ENCODE data around the gene ISCA2.

Gene ISCA2

DNA sequence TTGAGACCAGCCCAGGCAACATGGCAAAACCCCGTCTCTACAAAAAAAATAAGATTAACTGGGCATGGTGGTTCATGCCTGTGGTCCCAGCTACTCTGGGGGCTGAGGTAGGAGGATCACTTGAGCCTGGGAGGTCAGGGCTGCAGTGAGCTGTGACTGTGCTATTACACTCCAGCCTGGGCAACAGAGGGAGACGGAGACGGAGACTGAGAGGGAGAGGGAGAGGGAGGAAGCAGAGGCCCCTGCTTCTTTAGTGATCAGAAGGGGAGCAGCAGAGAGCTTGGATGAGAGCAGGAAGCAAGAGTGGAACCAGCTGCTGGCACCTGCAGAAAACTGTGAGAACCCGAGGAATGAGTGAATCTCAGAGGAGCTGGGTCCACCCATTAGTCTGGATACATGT is 45.9 kb downstream of the ISCA2 start:
- DNase-seq (ENCODE audit: extremely low read depth, low read depth), result no peak
- TF ChIP-seq, protein P1, sequence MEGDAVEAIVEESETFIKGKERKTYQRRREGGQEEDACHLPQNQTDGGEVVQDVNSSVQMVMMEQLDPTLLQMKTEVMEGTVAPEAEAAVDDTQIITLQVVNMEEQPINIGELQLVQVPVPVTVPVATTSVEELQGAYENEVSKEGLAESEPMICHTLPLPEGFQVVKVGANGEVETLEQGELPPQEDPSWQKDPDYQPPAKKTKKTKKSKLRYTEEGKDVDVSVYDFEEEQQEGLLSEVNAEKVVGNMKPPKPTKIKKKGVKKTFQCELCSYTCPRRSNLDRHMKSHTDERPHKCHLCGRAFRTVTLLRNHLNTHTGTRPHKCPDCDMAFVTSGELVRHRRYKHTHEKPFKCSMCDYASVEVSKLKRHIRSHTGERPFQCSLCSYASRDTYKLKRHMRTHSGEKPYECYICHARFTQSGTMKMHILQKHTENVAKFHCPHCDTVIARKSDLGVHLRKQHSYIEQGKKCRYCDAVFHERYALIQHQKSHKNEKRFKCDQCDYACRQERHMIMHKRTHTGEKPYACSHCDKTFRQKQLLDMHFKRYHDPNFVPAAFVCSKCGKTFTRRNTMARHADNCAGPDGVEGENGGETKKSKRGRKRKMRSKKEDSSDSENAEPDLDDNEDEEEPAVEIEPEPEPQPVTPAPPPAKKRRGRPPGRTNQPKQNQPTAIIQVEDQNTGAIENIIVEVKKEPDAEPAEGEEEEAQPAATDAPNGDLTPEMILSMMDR (IDR thresholded peaks at IDR 0.05; ENCODE audit: low read depth, low read length), result no peak

DNA sequence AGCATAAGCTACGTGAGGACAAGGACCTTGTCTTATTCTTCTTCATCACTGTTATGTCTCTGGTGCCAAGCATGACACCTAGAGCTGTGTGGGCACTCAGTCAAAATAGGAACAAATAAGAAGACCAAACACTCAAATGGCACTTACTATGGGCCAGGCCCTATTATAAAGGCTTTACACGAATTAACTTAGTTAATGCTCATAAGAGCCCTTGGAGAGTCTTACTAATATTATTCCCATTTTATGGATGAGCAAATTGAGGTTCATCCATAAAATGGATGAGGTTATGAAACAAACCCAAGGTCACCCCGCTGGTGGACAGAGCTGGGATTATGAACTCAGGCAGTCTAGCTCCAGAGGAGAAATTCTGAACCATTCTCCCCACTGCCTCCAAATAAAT is 47.7 kb downstream of the ISCA2 start:
- no peak for DNase-seq (ENCODE audit: extremely low read depth, low read depth)
- TF ChIP-seq, protein P1 (IDR thresholded peaks at IDR 0.05; ENCODE audit: low read depth, low read length), result no peak

DNA sequence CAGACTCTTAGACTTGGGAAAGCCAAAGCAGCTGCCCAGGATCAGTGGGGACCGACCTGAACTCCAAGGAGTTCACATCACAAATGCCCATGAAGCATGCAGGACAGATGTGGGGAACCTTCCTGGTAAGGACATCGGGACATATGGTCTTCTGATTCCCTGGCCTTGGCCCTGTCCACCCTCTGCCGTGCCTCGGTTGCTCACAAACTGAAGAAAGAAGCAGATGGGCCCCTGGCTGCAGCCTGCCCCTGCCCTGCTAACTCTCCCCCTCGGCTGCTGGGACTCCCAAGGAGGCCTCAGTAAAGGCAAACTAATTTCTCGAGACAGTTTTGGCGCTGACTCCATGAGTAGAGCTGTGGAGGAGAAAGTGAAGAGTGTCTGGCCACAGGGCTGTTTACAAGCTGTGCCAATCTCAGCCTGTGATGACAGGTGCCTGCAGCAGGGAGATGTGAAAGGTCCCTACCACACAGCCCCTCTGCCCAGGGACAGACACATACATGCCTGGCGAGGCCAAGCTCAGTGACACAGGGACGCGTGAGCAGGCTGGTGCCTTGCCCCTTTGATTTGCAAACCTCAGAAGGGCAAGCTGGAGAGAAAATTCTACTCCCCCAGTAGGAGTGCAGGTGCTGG is 48.6 kb downstream of the ISCA2 start:
- no peak for DNase-seq (ENCODE audit: extremely low read depth, low read depth)
- TF ChIP-seq, protein P1 (IDR thresholded peaks at IDR 0.05; ENCODE audit: low read depth, low read length), result no peak

GRCh38 chr14:74543771-74544438 is 50.3 kb downstream of the ISCA2 start:
- no peak for DNase-seq (ENCODE audit: extremely low read depth, low read depth)
- TF ChIP-seq, protein P1 (IDR thresholded peaks at IDR 0.05; ENCODE audit: low read depth, low read length), result no peak

DNA sequence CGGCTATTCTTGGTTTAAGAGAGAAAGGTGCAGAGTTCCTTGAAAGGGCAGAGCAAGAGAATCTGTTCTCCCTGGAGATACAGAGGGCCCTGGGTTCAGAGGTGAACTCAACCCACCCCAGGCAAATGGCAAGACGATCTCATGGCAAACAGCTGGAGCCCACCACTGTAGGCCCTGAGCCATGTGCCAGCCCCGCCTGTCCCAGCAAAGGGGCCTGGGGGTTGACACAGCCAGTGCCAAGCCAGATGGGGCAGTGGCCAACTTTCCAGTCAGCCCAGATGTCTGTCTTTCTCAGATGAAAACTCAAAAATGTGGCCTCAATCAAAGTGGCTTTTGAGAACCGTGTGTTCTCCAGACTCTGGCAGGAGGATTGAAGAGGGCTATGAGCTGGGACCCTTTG is 51.8 kb downstream of the ISCA2 start:
- DNase-seq (ENCODE audit: extremely low read depth, low read depth), result no peak
- TF ChIP-seq, protein P1 (IDR thresholded peaks at IDR 0.05; ENCODE audit: low read depth, low read length), result no peak

GRCh38 chr14:74546416-74546815 is 52.9 kb downstream of the ISCA2 start:
- TF ChIP-seq, protein P1 (IDR thresholded peaks at IDR 0.05; ENCODE audit: low read depth, low read length), result no peak
- no peak for DNase-seq (ENCODE audit: extremely low read depth, low read depth)
